ENCODE results near the gene FBN1. TPM values are rescaled to one million over a fixed set of nuclear protein-coding genes. Genes with fewer than 3 reads are reported as not detected.

FBN1 gene
- total and polyA plus RNA-seq, 2 of the 13 experiments (the other 11 are each of a cell fraction or from before 2014, with no cell fraction given): 1.5 to 3.0 TPM

- in situ Hi-C loops (cut with HindIII; ENCODE audit: extremely low pct_ligation_motif_present, low pct_unique_long_range_greater_than_20kb) (no loop called here), intact Hi-C loops (cut with micrococcal nuclease; ENCODE audit: unreplicated experiment) (no loop called here)
- H4K20me1 ChIP-seq (ENCODE audit: insufficient read depth, low read length): no peaks in the 10 kb centered on the region
- WGBS (ENCODE audit: low lambda C conversion rate): 1% methylated on average over 4 of the region's 4 CpGs
- DNase-seq (ENCODE audit: low spot score) (no peak), FAIRE-seq (no peak), ATAC-seq (no peak)
- no peaks in the 10 kb centered on the region for H3K36me3 ChIP-seq (replicated peaks in 1 of 2; ENCODE audit: control insufficient read depth in 1 of 2, insufficient read depth in 2 of 2, low read length in 2 of 2)
- TF ChIP-seq ZNF10 (CRISPR knock-in tag; IDR thresholded peaks at IDR 0.05; ENCODE audit: borderline replicate concordance, low read depth) (no peak), KMT2A (CRISPR knock-in tag; IDR thresholded peaks at IDR 0.05) (no peak), TIGD3 (CRISPR knock-in tag; IDR thresholded peaks at IDR 0.05; ENCODE audit: borderline replicate concordance) (no peak), ZNF180 (CRISPR knock-in tag; IDR thresholded peaks at IDR 0.05; ENCODE audit: borderline replicate concordance, low read depth) (no peak), U2AF2 (IDR thresholded peaks at IDR 0.05; ENCODE audit: low read depth, low read length) (no peak), HIC2 (CRISPR knock-in tag; IDR thresholded peaks at IDR 0.05; ENCODE audit: low read depth) (no peak), TBL1XR1 (IDR thresholded peaks at IDR 0.05; ENCODE audit: borderline replicate concordance, low read length, partially characterized antibody) (no peak), NFIC (IDR thresholded peaks at IDR 0.05; ENCODE audit: low read length) (no peak), GZF1 (CRISPR knock-in tag; IDR thresholded peaks at IDR 0.05) (no peak), ZSCAN29 (CRISPR knock-in tag; conservative IDR thresholded peaks at IDR 0.05) (no peak), THAP11 (CRISPR knock-in tag; IDR thresholded peaks at IDR 0.05) (no peak), ZBTB21 (CRISPR knock-in tag; IDR thresholded peaks at IDR 0.05) (no peak)
- H3K27me3 ChIP-seq (ENCODE audit: control insufficient read depth in 1 of 2, insufficient read depth in 2 of 2, low read length in 2 of 2): no peaks in the 10 kb centered on the region; a peak in 1 of 5 replicates
- no peaks in the 10 kb centered on the region for H3K4me1 ChIP-seq (ENCODE audit: insufficient read depth, low read length)
- H3K27ac ChIP-seq (ENCODE audit: extremely low read length, insufficient read depth, low read length): no peak overlapping the region
- no peak overlapping the region for H2AFZ ChIP-seq (ENCODE audit: low read length)
- BruUV-seq (replicated peaks): no TSS peak
- H3K79me2 ChIP-seq (ENCODE audit: insufficient read depth, low read length): no peaks in the 10 kb centered on the region
- H3K4me3 ChIP-seq (replicated peaks in 1 of 3; ENCODE audit: insufficient read depth in 1 of 3, low read depth in 2 of 3, low read length in 3 of 3): no peak overlapping the region
- CTCF ChIA-PET (ENCODE audit: low intra/inter-chr PET ratio, low total read pairs): no interaction called here
- POLR2A ChIA-PET: no interaction called here
- H3K4me2 ChIP-seq (ENCODE audit: low read depth, low read length): no peak overlapping the region
- H3K9me3 ChIP-seq (ENCODE audit: low read length): no peaks in the 10 kb centered on the region
- no peak overlapping the region for H3K9ac ChIP-seq (ENCODE audit: insufficient read depth, low read depth, low read length)
Measured at GRCh38 chr15:48381861-48382260, 263.6 kb downstream of the FBN1 start.
